ENCODE data around the gene AACS. TPM values are rescaled to one million over a fixed set of nuclear protein-coding genes. Genes with fewer than 3 reads are reported as not detected.

The AACS gene
- total RNA-seq, 1 experiment from 2014 or later: 52.8 TPM

GRCh38 chr12:125169870-125170269, 104.6 kb downstream of the AACS start:
- intact Hi-C loops (cut with micrococcal nuclease): no loop called here
- Mint-ChIP-seq H3K36me3 (ENCODE audit: insufficient read depth, unreplicated experiment) (no peaks in the 10 kb centered on the region), H3K27me3 (ENCODE audit: insufficient read depth, unreplicated experiment) (peaks cover 18% of the 10 kb centered on the region), H3K4me1 (ENCODE audit: insufficient read depth, unreplicated experiment) (no peaks in the 10 kb centered on the region), H3K9me3 (ENCODE audit: unreplicated experiment) (no peaks in the 10 kb centered on the region), H3K27ac (ENCODE audit: low read depth, unreplicated experiment) (no peak overlapping the region), H3K4me3 (ENCODE audit: unreplicated experiment) (no peak overlapping the region)
- ChIA-PET POLR2A (no interaction called here), CTCF (interaction anchor here (1.1 to 3.5 kb wide), 3 partner anchors 14 to 233 kb away, joined by 4 to 22 read pairs (median 5); no protein-coding TSS in a partner anchor)
- no peak for TF ChIP-seq CTCF (IDR thresholded peaks at IDR 0.05; ENCODE audit: unreplicated experiment)
- no peak for DNase-seq (ENCODE audit: unreplicated experiment)
- BruUV-seq (replicated peaks): no TSS peak

GRCh38 chr12:125171267-125171666, 106.0 kb downstream of the AACS start:
- Mint-ChIP-seq H3K36me3 (ENCODE audit: insufficient read depth, unreplicated experiment) (no peaks in the 10 kb centered on the region), H3K9me3 (ENCODE audit: unreplicated experiment) (no peaks in the 10 kb centered on the region), H3K27me3 (ENCODE audit: insufficient read depth, unreplicated experiment) (peaks cover 32% of the 10 kb centered on the region), H3K27ac (ENCODE audit: low read depth, unreplicated experiment) (no peak overlapping the region), H3K4me1 (ENCODE audit: insufficient read depth, unreplicated experiment) (no peaks in the 10 kb centered on the region), H3K4me3 (ENCODE audit: unreplicated experiment) (no peak overlapping the region)
- intact Hi-C loops (cut with micrococcal nuclease): no loop called here
- no peak for DNase-seq (ENCODE audit: unreplicated experiment)
- BruUV-seq (replicated peaks): no TSS peak
- ChIA-PET POLR2A (interaction anchor here (0.6 kb wide), 1 partner anchor 13 kb away, joined by 3 read pairs; no protein-coding TSS in a partner anchor), CTCF (interaction anchor here (0.5 to 3.5 kb wide), 3 partner anchors 12 to 32 kb away, joined by 5 to 22 read pairs (median 5); no protein-coding TSS in a partner anchor)
- TF ChIP-seq CTCF (IDR thresholded peaks at IDR 0.05; ENCODE audit: unreplicated experiment): no peak

- no peaks in the 10 kb centered on the region for H3K36me3 Mint-ChIP-seq (ENCODE audit: insufficient read depth, unreplicated experiment)
- CTCF ChIA-PET: no interaction called here
- no peak overlapping the region for H3K4me3 Mint-ChIP-seq (ENCODE audit: unreplicated experiment)
- no peak for TF ChIP-seq CTCF (IDR thresholded peaks at IDR 0.05; ENCODE audit: unreplicated experiment)
- H3K4me1 Mint-ChIP-seq (ENCODE audit: insufficient read depth, unreplicated experiment): no peaks in the 10 kb centered on the region
- POLR2A ChIA-PET: no interaction called here
- H3K27ac Mint-ChIP-seq (ENCODE audit: low read depth, unreplicated experiment): no peak overlapping the region
- no peaks in the 10 kb centered on the region for H3K9me3 Mint-ChIP-seq (ENCODE audit: unreplicated experiment)
- no TSS peak for BruUV-seq (replicated peaks)
- peaks cover 31% of the 10 kb centered on the region for H3K27me3 Mint-ChIP-seq (ENCODE audit: insufficient read depth, unreplicated experiment)
- no peak for DNase-seq (ENCODE audit: unreplicated experiment)
- intact Hi-C loops (cut with micrococcal nuclease): no loop called here
Measured at GRCh38 chr12:125172231-125172850, 107.1 kb downstream of the AACS start.

GRCh38 chr12:125175576-125175975, 110.3 kb downstream of the AACS start:
- DNase-seq (ENCODE audit: unreplicated experiment): no peak
- ChIA-PET CTCF (interaction anchor here (0.6 to 1.1 kb wide), 2 partner anchors 13 to 1572 kb away, joined by 3 read pairs; no protein-coding TSS in a partner anchor), POLR2A (no interaction called here)
- Mint-ChIP-seq H3K36me3 (ENCODE audit: insufficient read depth, unreplicated experiment) (no peaks in the 10 kb centered on the region), H3K27ac (ENCODE audit: low read depth, unreplicated experiment) (no peak overlapping the region), H3K4me1 (ENCODE audit: insufficient read depth, unreplicated experiment) (no peaks in the 10 kb centered on the region), H3K9me3 (ENCODE audit: unreplicated experiment) (no peaks in the 10 kb centered on the region), H3K27me3 (ENCODE audit: insufficient read depth, unreplicated experiment) (peaks cover 21% of the 10 kb centered on the region), H3K4me3 (ENCODE audit: unreplicated experiment) (no peak overlapping the region)
- TF ChIP-seq CTCF (IDR thresholded peaks at IDR 0.05; ENCODE audit: unreplicated experiment): no peak
- BruUV-seq (replicated peaks): no TSS peak
- intact Hi-C loops (cut with micrococcal nuclease): no loop called here
